DMS 273 treated with DMSO at 0.1 percent for 48 hours (cell line): ENCODE data around the gene HDAC6.

ENCODE experiments used
- DNase-seq: peaks from one replicate; lab custom pipeline; 2025; lab: John Stamatoyannopoulos, UW

The HDAC6 gene

GRCh38 chrX:48801280-48802088 lies at the start of gene HDAC6:
HDAC6 (plus strand) TSS chrX:48802067; CDS start chrX:48802693, 626 bp downstream.
- peak; percentile 97 for DNase-seq

DNA sequence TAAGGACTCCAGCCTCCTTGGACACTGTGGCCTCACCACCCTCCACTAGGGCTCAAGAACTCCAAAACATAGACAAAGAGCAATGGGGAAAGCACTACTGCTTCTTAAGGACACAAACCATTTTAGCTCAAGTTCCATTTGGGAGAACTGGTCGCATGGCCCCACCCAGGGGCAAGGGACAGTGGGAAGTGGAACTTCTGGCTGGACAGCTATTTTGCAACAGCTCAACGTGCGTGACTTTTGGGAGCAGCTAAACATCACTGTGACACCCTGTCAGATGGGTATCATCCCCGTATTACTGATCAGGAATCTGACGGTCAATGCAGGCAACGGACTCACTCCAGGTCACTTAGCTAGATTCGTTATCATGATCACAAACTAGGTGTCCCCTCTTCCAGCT lies 49.4 kb upstream of the HDAC6 start:
- no peak for DNase-seq

- no peak for DNase-seq
Measured at GRCh38 chrX:48753708-48754228, 48.1 kb upstream of the HDAC6 start.

DNA sequence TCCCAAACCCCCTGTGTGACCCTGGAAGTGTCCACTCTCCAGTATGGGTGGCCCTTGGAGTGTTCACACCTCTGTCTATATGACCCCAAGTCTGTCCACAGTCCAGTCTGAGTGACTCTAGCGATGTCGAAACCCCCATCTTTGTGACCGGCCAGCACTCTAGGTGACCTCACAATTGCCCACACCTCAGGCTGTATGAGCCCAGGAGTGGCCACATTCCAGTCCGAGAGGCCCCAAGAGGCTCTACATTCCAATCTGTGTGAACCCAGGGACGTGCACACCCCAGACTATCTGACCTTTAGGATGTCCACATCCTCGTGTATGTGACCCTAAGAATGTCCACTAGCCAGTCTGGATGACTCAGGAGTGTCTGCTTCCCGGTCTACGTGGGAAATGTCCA lies 47.6 kb upstream of the HDAC6 start:
- no peak for DNase-seq

GRCh38 chrX:48761674-48762471 lies 40.0 kb upstream of the HDAC6 start, which contains the start of gene GLOD5:
GLOD5 (plus strand) TSS chrX:48761747; CDS start chrX:48761791, 44 bp downstream.
- DNase-seq = no peak

GRCh38 chrX:48769230-48769629 lies 32.6 kb upstream of the HDAC6 start:
- no peak for DNase-seq

- no peak for DNase-seq
Measured at GRCh38 chrX:48770296-48770695, 31.6 kb upstream of the HDAC6 start.

- no peak for DNase-seq
Measured at GRCh38 chrX:48772602-48773001, 29.3 kb upstream of the HDAC6 start.

DNA sequence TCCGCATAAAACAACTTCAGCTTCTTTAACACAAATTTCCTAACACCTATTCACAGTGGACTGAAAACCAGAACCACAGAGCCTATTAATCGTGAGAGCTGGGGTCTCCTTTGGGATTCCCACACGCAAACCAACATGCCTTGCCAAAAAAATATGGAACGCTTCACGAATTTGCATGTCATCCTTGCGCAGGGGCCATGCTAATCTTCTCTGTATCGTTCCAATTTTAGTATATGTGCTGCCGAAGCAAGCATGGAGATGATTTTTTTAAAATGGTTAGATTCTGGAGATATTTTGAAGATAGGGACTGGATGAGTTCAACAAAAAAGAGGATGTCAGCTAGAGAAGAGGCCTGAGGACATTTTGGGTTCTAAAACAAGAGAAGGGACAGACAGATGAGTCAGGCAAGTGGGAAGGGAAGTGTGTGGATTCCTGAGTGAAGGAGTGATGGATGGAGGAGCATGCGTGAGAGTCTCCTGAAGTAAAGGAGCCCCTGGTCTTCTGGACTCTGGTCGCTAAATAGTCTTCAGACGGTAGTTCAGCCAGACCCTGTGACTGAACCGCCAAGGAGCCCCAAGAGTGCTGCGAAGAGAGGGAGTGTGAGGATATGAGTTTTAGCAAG lies 24.9 kb upstream of the HDAC6 start:
- no peak for DNase-seq

GRCh38 chrX:48779399-48779798 lies 22.5 kb upstream of the HDAC6 start:
- DNase-seq = no peak

DNA sequence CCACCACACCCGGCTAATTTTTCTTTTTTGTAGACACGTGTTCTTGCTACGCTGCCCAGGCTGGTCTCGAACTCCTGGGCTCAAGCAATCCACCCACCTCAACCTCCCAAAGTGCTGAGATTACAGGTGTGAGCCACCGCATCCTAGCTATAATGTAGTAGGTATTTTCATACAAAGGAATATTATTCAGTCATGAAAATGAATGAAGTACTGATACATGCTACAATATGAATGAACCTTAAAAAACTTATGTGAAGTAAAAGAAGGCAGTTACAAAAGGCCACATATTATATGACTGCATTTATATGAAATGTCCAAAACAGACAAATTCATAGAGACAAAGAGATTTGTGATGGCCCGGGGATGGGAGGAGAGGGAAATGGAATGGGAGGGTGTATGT lies 20.2 kb upstream of the HDAC6 start:
- DNase-seq = no peak

- DNase-seq = no peak
Measured at GRCh38 chrX:48782216-48782615, 19.7 kb upstream of the HDAC6 start.

DNA sequence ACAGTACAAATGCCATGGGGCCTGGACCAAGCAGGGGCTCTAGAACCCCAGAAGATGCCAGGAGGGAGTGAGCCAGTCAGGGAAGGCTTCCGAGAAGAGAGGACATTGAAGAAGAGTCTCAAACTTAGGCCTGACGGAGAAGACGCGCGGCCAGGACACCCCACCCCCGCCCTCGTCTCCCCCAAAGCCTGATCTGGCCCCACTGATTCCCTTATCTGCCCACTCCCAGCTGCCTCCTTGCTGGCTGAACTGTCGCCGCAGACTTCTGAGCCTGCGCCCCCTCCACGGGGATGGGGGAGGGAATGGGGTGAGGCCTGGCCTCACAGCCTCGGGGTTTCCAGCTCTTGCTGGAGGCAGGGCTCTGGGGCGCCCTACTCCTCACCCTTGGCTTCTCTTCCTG lies 19.1 kb upstream of the HDAC6 start:
- no peak for DNase-seq

DNA sequence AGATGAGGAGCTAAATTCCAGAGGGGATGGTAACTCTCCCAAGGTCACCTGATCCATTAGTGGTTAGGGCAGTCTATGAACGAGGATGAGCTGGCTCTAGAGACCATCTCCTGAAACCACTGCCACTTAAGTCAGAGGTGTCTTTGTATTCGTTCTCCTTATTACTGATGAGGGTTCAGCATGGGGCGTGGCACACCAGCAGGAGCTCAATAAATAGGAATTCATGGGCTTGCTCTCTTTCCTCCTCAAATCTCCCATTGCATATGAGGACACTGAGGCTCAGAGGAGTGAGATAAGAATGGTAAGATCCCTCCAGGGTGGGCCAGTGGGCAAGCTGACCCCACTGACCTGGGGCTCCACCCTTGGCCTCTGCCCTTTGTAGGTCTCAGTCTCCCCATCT lies 17.1 kb upstream of the HDAC6 start:
- no peak for DNase-seq

GRCh38 chrX:48785186-48785539 lies 16.7 kb upstream of the HDAC6 start:
- DNase-seq = no peak

- DNase-seq = no peak
Measured at GRCh38 chrX:48785540-48786214, 16.2 kb upstream of the HDAC6 start.

- no peak for DNase-seq
Measured at GRCh38 chrX:48786341-48786800, 15.5 kb upstream of the HDAC6 start, which contains the start of gene GATA1. GATA1 (plus strand) TSS chrX:48786590; CDS start chrX:48791110, 4,520 bp downstream.

DNA sequence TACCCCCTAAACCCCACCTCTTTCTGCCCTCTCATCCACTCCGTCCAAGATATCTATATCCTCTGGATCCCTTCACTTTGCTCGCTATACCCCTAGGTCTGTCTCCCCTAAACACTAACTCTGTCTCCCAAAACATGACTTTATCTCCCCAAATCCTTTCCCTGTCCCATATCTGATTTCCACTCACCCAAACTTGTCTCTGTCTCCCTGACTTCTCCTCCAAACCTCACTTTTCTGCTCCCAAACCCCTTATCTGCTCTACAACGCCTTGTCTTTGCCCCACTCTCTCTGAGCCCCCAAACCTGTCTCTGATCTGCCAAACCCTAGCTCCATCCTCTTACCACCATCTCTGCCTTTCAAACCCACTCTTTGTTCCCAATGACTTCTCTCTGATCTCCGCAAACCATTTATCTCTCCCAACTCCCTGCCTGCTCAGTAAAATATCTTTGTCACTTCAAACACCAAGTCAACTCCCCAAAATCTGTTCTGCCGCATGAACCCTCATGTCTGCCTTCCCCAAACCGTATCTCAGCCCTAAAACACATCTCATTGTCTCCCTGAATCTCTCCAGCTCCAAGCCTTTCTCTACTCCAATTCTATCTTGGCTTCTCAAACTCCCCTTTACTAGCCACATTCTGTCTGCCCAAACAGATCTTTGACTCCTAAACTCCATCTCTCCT lies 14.9 kb upstream of the HDAC6 start:
- DNase-seq = no peak

DNA sequence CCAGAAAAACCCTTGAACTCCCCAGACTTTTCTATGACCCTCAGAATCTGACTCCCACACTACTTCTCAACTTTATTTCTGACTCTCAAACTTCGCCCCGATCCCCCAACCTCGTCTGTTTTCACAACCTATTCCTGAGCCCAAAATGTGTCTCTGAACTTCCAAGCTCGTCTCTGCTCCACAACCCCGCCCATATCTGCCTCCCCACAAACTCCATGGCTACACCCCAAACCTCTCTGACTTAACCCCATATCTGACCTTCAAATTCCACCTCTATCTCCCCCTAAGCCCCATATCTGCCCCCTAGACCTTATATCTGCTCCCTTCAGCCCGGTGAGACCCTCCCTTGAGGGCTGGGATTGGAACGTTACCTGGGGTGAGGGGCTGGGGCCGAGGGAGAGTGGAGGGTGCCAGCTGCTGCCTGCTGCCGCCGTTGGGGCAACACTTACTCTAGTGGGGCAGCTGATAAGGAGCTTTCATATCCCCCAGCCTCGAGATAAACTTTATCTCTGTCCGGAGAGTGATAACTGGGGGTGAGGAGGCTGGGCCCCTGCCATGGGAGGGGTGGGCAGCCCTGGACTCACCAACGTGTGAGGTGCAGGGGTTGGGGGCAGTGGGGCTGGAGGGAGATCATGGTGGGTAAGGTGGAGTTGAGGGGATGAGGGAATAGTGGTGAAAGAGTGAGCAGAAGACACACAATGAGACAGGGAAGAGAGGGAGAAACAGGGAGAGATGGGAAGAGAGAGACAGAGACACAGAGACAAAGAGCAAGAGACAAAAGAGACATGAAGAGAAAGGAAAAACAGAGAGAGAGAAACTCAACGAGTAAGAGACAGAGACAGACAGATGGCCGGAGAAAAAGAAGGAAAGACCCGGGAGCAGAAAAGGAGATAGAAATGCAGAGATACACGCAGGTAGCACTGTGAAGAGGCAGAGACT lies 14.1 kb upstream of the HDAC6 start:
- no peak for DNase-seq
